Neuronal stem cell (in vitro differentiated cells): Measurements from ENCODE around the gene TECTB.

Source experiments
- DNase-seq: peaks from one replicate; pipeline ENCODE4 v3.0.0-alpha.2; 2013; ENCODE audit warnings: low spot score
- H2AFZ ChIP-seq: one replicate; pipeline ENCODE4 v1.6.1; 2013; ENCODE audit warnings: mild to moderate bottlenecking, low read length, inconsistent platforms
- H2AK5ac ChIP-seq: 2 replicates; pipeline ENCODE4 v1.6.1; 2013; ENCODE audit warnings: low read depth, mild to moderate bottlenecking, inconsistent platforms, low read length, moderate library complexity, mixed read lengths
- H2BK120ac ChIP-seq: 2 replicates; pipeline ENCODE4 v1.6.1; 2013; ENCODE audit warnings: low read depth, mild to moderate bottlenecking, inconsistent platforms, low read length, moderate library complexity, mixed read lengths
- H2BK12ac ChIP-seq: one replicate; pipeline ENCODE4 v1.6.1; 2013; ENCODE audit warnings: low read length, inconsistent platforms
- H2BK15ac ChIP-seq: 2 replicates; pipeline ENCODE4 v1.6.1; 2013; ENCODE audit warnings: mild to moderate bottlenecking, low read length, inconsistent platforms, mixed read lengths
- H2BK5ac ChIP-seq: one replicate; pipeline ENCODE4 v1.6.1; 2013; ENCODE audit warnings: inconsistent platforms, mild to moderate bottlenecking, low read length, moderate library complexity
- H3K14ac ChIP-seq: one replicate; pipeline ENCODE4 v1.6.1; 2013; ENCODE audit warnings: low read length, inconsistent platforms
- H3K18ac ChIP-seq: 2 replicates; pipeline ENCODE4 v1.6.1; 2013; ENCODE audit warnings: low read length, inconsistent platforms
- H3K23ac ChIP-seq: 2 replicates; pipeline ENCODE4 v1.6.1; 2013; ENCODE audit warnings: low read depth, mild to moderate bottlenecking, mixed read lengths, low read length, inconsistent platforms; ENCODE audit not compliant: poor library complexity
- H3K27ac ChIP-seq: replicated peaks from 3 replicates; pipeline ENCODE4 v1.5.1; 2013; ENCODE audit warnings: low read length, inconsistent platforms
- H3K27me3 ChIP-seq, 3 experiments: 2 replicates each; pipeline ENCODE4 v1.6.1; 2013; ENCODE audit warnings: low read length in 3 of 3, mild to moderate bottlenecking in 2 of 3, inconsistent platforms in 1 of 3, low read depth in 1 of 3, mixed read lengths in 1 of 3, moderate library complexity in 1 of 3; ENCODE audit not compliant: control insufficient read depth in 3 of 3, insufficient read depth in 3 of 3
- H3K36me3 ChIP-seq, 2 donors: replicated peaks in 1 of 2; 2 replicates each; pipeline ENCODE4 v1.6.1; 2013; ENCODE audit warnings: low read length in 2 of 2; ENCODE audit not compliant: control insufficient read depth in 2 of 2, insufficient read depth in 2 of 2
- H3K4ac ChIP-seq: 2 replicates; pipeline ENCODE4 v1.6.1; 2013; ENCODE audit warnings: inconsistent platforms, mild to moderate bottlenecking, low read length, moderate library complexity
- H3K4me1 ChIP-seq, 2 donors: 1 replicate in 1 of 2; 2 replicates in 1 of 2; pipeline ENCODE4 v1.6.1; 2013; ENCODE audit warnings: low read length in 2 of 2, low read depth in 1 of 2; ENCODE audit not compliant: control insufficient read depth in 2 of 2, insufficient read depth in 1 of 2
- H3K4me2 ChIP-seq: one replicate; pipeline ENCODE4 v1.6.1; 2013; ENCODE audit warnings: mild to moderate bottlenecking, low read length, inconsistent platforms; ENCODE audit not compliant: insufficient read depth, poor library complexity, severe bottlenecking
- H3K4me3 ChIP-seq, 2 donors: 2 replicates each; pipeline ENCODE4 v1.5.1; 2013; ENCODE audit warnings: low read length in 2 of 2, mild to moderate bottlenecking in 2 of 2, inconsistent platforms in 1 of 2, moderate library complexity in 1 of 2
- H3K79me1 ChIP-seq: one replicate; pipeline ENCODE4 v1.6.1; 2013; ENCODE audit warnings: low read depth, mild to moderate bottlenecking, inconsistent platforms, low read length, moderate library complexity
- H3K9ac ChIP-seq: one replicate; pipeline ENCODE4 v1.6.1; 2013; ENCODE audit warnings: mild to moderate bottlenecking, low read depth, low read length, inconsistent platforms; ENCODE audit not compliant: poor library complexity
- H3K9me3 ChIP-seq, 2 donors: replicated peaks in 1 of 2; 2 replicates each; pipeline versions ENCODE3 to v1.6.1; 2013; ENCODE audit warnings: low read length in 2 of 2, mild to moderate bottlenecking in 2 of 2, inconsistent platforms in 1 of 2, low read depth in 1 of 2, mixed read lengths in 1 of 2, moderate library complexity in 1 of 2; ENCODE audit not compliant: control insufficient read depth in 2 of 2, insufficient read depth in 1 of 2
- H4K8ac ChIP-seq: one replicate; pipeline ENCODE4 v1.6.1; 2013; ENCODE audit warnings: low read depth, mild to moderate bottlenecking, inconsistent platforms, low read length, moderate library complexity
- H4K91ac ChIP-seq: one replicate; pipeline ENCODE4 v1.6.1; 2013; ENCODE audit warnings: low read length, low read depth, mild to moderate bottlenecking, inconsistent platforms; ENCODE audit not compliant: poor library complexity
- WGBS, 2 donors: extraction: QIAGEN DNeasy Blood & Tissue Kit; methylation state at CpG; one replicate each; pipeline ENCODE4 v1.1.7; 2013; ENCODE audit warnings: missing lambda C conversion rate in 2 of 2, mixed read lengths in 1 of 2; ENCODE audit not compliant: insufficient read length in 2 of 2, insufficient replicate concordance in 1 of 2; ENCODE audit errors: extremely low coverage in 2 of 2; 5-methylcytosine and 5-hydroxymethylcytosine counted together

TECTB gene

GRCh38 chr10:112327678-112328077 is 44.5 kb downstream of the TECTB start:
- H3K9ac ChIP-seq: no peak overlapping the region
- no peaks in the 10 kb centered on the region for H3K36me3 ChIP-seq
- H3K4me2 ChIP-seq: no peak overlapping the region
- no CpG with 5 or more reads among the region's 3 CpGs for WGBS, 2 donors
- no peak overlapping the region for H3K4ac ChIP-seq
- H3K18ac ChIP-seq: no peak overlapping the region
- H3K9me3 ChIP-seq: no peaks in the 10 kb centered on the region
- no peak overlapping the region for H2AK5ac ChIP-seq
- H2BK5ac ChIP-seq: no peak overlapping the region
- no peak overlapping the region for H4K91ac ChIP-seq
- no peak overlapping the region for H4K8ac ChIP-seq
- no peak overlapping the region for H2BK15ac ChIP-seq
- H3K4me3 ChIP-seq: no peak overlapping the region
- no peak overlapping the region for H3K23ac ChIP-seq
- H2AFZ ChIP-seq: no peak overlapping the region
- H3K4me1 ChIP-seq: no peaks in the 10 kb centered on the region
- H3K27me3 ChIP-seq: no peaks in the 10 kb centered on the region
- no peak overlapping the region for H3K27ac ChIP-seq
- DNase-seq: no peak
- H3K79me1 ChIP-seq: no peaks in the 10 kb centered on the region
- no peak overlapping the region for H3K14ac ChIP-seq
- no peak overlapping the region for H2BK12ac ChIP-seq
- no peak overlapping the region for H2BK120ac ChIP-seq

DNA sequence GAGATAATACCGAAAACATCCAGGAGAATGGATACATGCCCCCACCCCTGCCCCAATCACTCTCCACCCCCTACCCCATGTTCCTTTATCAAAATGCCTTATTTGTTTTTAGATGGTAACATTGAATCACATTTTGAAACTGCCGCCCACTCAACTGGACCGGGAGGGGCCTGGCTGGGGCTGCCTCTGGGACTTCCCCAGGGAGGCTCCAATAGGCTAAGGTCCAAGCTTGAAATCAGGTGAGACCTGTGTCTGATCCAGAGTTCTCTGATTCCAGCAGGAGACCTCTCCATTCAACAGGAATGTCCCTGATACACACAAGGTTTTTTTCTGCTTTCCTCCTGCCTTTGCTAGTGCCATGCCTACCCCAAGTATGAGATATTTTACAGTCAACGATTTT is 47.0 kb downstream of the TECTB start:
- H3K27ac ChIP-seq: no peak overlapping the region
- no peak overlapping the region for H2AFZ ChIP-seq
- no peak overlapping the region for H2BK5ac ChIP-seq
- H4K8ac ChIP-seq: no peak overlapping the region
- no CpG with 5 or more reads among the region's 4 CpGs for WGBS, 2 donors
- H2AK5ac ChIP-seq: no peak overlapping the region
- no peaks in the 10 kb centered on the region for H3K4me1 ChIP-seq
- no peak overlapping the region for H2BK15ac ChIP-seq
- H3K4ac ChIP-seq: no peak overlapping the region
- H3K4me2 ChIP-seq: no peak overlapping the region
- H3K9me3 ChIP-seq: no peaks in the 10 kb centered on the region
- no peak overlapping the region for H3K23ac ChIP-seq
- H3K27me3 ChIP-seq: no peaks in the 10 kb centered on the region
- no peak overlapping the region for H2BK120ac ChIP-seq
- no peak overlapping the region for H3K14ac ChIP-seq
- H3K18ac ChIP-seq: no peak overlapping the region
- H3K36me3 ChIP-seq: no peaks in the 10 kb centered on the region
- no peak overlapping the region for H3K9ac ChIP-seq
- H3K4me3 ChIP-seq: no peak overlapping the region
- H3K79me1 ChIP-seq: no peaks in the 10 kb centered on the region
- no peak overlapping the region for H2BK12ac ChIP-seq
- no peak for DNase-seq
- H4K91ac ChIP-seq: no peak overlapping the region

DNA sequence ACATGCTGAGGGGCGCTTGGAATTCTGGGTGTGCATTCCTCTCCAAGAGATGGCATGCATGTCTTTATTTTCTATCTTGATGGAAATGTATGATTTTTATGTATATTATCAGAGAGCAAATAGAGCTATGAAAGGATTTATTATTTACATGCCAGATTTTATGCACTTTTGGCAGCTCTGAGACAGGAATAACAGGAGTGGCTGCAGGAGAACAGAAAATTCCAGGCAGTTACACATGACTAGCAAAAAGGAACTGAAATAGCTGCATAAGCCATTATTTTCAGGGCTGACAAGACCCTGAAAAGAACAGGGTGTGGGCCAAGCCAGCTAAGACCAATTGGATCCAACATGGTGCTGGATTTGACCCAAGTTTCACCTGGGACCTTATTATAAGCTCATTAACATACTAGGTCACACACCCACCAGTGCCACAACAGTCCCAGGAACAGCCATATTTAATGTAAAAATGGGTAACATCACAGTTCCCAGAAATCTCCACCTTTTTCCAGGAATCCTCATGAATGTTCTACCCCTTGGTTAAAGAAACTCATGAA is 47.5 kb downstream of the TECTB start:
- H3K79me1 ChIP-seq: no peaks in the 10 kb centered on the region
- H3K14ac ChIP-seq: no peak overlapping the region
- no peak overlapping the region for H3K4me2 ChIP-seq
- no peak overlapping the region for H2BK5ac ChIP-seq
- no peak overlapping the region for H3K27ac ChIP-seq
- no peak overlapping the region for H4K8ac ChIP-seq
- H3K18ac ChIP-seq: no peak overlapping the region
- no peak overlapping the region for H3K9ac ChIP-seq
- H2AFZ ChIP-seq: no peak overlapping the region
- no peak overlapping the region for H3K23ac ChIP-seq
- H3K9me3 ChIP-seq: no peaks in the 10 kb centered on the region
- no peak overlapping the region for H2BK120ac ChIP-seq
- H3K4me3 ChIP-seq: no peak overlapping the region
- WGBS, 2 donors: no CpG with 5 or more reads among the region's 1 CpG
- H3K4ac ChIP-seq: no peak overlapping the region
- H3K4me1 ChIP-seq: peaks cover 0 to under 1% of the 10 kb centered on the region in 2 donors
- H3K36me3 ChIP-seq: no peaks in the 10 kb centered on the region
- H3K27me3 ChIP-seq: no peaks in the 10 kb centered on the region
- DNase-seq: no peak
- no peak overlapping the region for H2BK12ac ChIP-seq
- no peak overlapping the region for H2AK5ac ChIP-seq
- H2BK15ac ChIP-seq: no peak overlapping the region
- no peak overlapping the region for H4K91ac ChIP-seq

DNA sequence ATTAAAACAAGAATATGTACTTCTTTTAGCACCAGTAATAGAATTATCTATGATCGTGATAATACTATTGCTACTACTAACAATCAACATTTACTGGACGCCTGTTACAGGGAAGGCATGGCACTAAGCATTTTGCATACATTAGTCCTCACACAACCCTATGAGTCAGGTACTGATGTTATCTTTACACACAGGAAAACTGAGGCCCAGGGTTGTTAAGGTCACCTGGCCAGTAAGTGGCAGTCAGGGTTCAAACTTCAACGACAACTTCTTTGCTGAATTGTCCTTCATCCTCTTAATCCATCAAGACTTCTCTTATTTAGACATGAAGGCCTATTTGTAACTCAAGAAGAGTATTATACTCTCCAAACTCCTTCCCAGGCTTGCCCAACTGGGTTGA is 48.8 kb downstream of the TECTB start:
- Histone ChIP-seq H3K79me1 (no peaks in the 10 kb centered on the region), H4K8ac (no peak overlapping the region), H3K36me3 (no peaks in the 10 kb centered on the region), H2AFZ (no peak overlapping the region), H3K27ac (no peak overlapping the region), H3K4me3 (no peak overlapping the region), H3K4me1 (peaks cover 3 to 8% of the 10 kb centered on the region in 2 donors), H2BK15ac (no peak overlapping the region), H2AK5ac (no peak overlapping the region), H3K27me3 (no peaks in the 10 kb centered on the region), H4K91ac (no peak overlapping the region), H3K18ac (no peak overlapping the region), H3K14ac (no peak overlapping the region), H3K4ac (no peak overlapping the region), H3K9me3 (no peaks in the 10 kb centered on the region), H3K9ac (no peak overlapping the region), H2BK5ac (no peak overlapping the region), H2BK120ac (no peak overlapping the region), H2BK12ac (no peak overlapping the region), H3K23ac (no peak overlapping the region), H3K4me2 (no peak overlapping the region)
- no CpG with 5 or more reads among the region's 3 CpGs for WGBS, 2 donors
- DNase-seq: no peak
